ENCODE data around the gene C10orf95.

Gene C10orf95

GRCh38 chr10:102434394-102435132 lies 16.8 kb downstream of the C10orf95 start:
- DNase-seq (ENCODE audit: low spot score) = no peak

GRCh38 chr10:102433619-102434046 lies 17.7 kb downstream of the C10orf95 start:
- DNase-seq (ENCODE audit: low spot score) = no peak

GRCh38 chr10:102432162-102432950 lies 19.0 kb downstream of the C10orf95 start, which contains the start of gene CUEDC2:
CUEDC2 (minus strand) TSS chr10:102432574; CDS start chr10:102425188, 7,386 bp downstream.
- peak; percentile 94 for DNase-seq (ENCODE audit: low spot score)

- DNase-seq (ENCODE audit: low spot score) = no peak
Measured at GRCh38 chr10:102431452-102432124, 19.8 kb downstream of the C10orf95 start.

- DNase-seq (ENCODE audit: low spot score) = no peak
Measured at GRCh38 chr10:102429468-102429867, 21.9 kb downstream of the C10orf95 start.

- DNase-seq (ENCODE audit: low spot score) = no peak
Measured at GRCh38 chr10:102426803-102427287, 24.5 kb downstream of the C10orf95 start.

GRCh38 chr10:102425444-102425843 lies 25.9 kb downstream of the C10orf95 start:
- no peak for DNase-seq (ENCODE audit: low spot score)

GRCh38 chr10:102424916-102425315 lies 26.4 kb downstream of the C10orf95 start:
- DNase-seq (ENCODE audit: low spot score) = no peak

GRCh38 chr10:102424145-102424544 lies 27.2 kb downstream of the C10orf95 start:
- no peak for DNase-seq (ENCODE audit: low spot score)

GRCh38 chr10:102423372-102423968 lies 27.9 kb downstream of the C10orf95 start:
- DNase-seq (ENCODE audit: low spot score) = no peak

- DNase-seq (ENCODE audit: low spot score) = peak; percentile 57
Measured at GRCh38 chr10:102422545-102423129, 28.7 kb downstream of the C10orf95 start.

- DNase-seq (ENCODE audit: low spot score) = no peak
Measured at GRCh38 chr10:102421757-102422512, 29.4 kb downstream of the C10orf95 start.

- no peak for DNase-seq (ENCODE audit: low spot score)
Measured at GRCh38 chr10:102421507-102421756, 29.9 kb downstream of the C10orf95 start.

GRCh38 chr10:102420714-102421506 lies 30.4 kb downstream of the C10orf95 start, which contains the start of gene FBXL15:
FBXL15 (plus strand) TSS chr10:102420836; CDS start chr10:102421130, 294 bp downstream.
- DNase-seq (ENCODE audit: low spot score) = peak; percentile 93

- DNase-seq (ENCODE audit: low spot score) = no peak
Measured at GRCh38 chr10:102420181-102420713, 31.1 kb downstream of the C10orf95 start.

- peak; percentile 53 for DNase-seq (ENCODE audit: low spot score)
Measured at GRCh38 chr10:102419269-102420180, 31.8 kb downstream of the C10orf95 start.

- no peak for DNase-seq (ENCODE audit: low spot score)
Measured at GRCh38 chr10:102418622-102419268, 32.6 kb downstream of the C10orf95 start, which contains the start of gene PSD. PSD (minus strand) TSS chr10:102418785; CDS start chr10:102417038, 1,747 bp downstream.

GRCh38 chr10:102416695-102417094 lies 34.6 kb downstream of the C10orf95 start:
- no peak for DNase-seq (ENCODE audit: low spot score)

Measured in globus pallidus (tissue), 1 donor.